ENCODE measurements around the gene NADK. TPM values are rescaled to one million over a fixed set of nuclear protein-coding genes. Genes with fewer than 3 reads are reported as not detected.

NADK gene
- total RNA-seq, 2 donors from 2014 or later, result 64.5 to 91.1 TPM

DNA sequence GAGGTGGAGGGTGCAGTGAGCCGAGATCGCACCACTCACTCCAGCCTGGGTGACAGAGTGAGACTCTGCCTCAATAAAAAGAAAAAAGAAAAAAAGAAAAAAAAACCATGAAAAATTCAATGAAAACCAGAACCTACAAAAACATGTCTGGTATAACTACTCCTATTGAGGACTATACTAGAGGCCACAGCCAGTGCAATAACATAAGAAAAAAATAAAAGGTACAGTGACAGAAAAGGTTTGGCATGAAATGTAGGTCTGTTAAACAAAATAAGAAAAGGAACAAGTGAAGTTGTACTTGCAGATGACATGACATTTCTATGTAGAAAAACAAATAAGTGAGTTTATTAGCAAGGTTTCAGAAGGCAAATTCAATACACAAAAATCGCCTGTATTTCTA, 8.2 kb downstream of the NADK start:
- TF ChIP-seq POLR2A (IDR thresholded peaks at IDR 0.05) (no peak), CTCF (IDR thresholded peaks at IDR 0.05) (no peak), POLR2AphosphoS5 (IDR thresholded peaks at IDR 0.05) (no peak)
- WGBS, result 95% methylated on average over 3 of the region's 3 CpGs
- intact Hi-C loops (cut with DNase I), result no loop called here

GRCh38 chr1:1768249-1768992, 9.8 kb downstream of the NADK start:
- 97% methylated on average over 7 of the region's 7 CpGs for WGBS
- H3K27ac ChIP-seq, result no peak overlapping the region
- intact Hi-C loops (cut with DNase I), result no loop called here
- H3K36me3 ChIP-seq, result peaks cover 0 to 7% of the 10 kb centered on the region in 2 donors
- no peaks in the 10 kb centered on the region for H3K4me1 ChIP-seq (replicated peaks)
- no peak overlapping the region for H3K4me3 ChIP-seq
- H3K27me3 ChIP-seq (replicated peaks; ENCODE audit: insufficient read depth), result no peaks in the 10 kb centered on the region
- DNase-seq (ENCODE audit: low spot score), result no peak
- no peak for TF ChIP-seq CTCF (IDR thresholded peaks at IDR 0.05)
- TF ChIP-seq POLR2AphosphoS5 (IDR thresholded peaks at IDR 0.05), result no peak
- TF ChIP-seq POLR2A (IDR thresholded peaks at IDR 0.05), result no peak
- no peaks in the 10 kb centered on the region for H3K9me3 ChIP-seq

More for the DNA sequence above, 8.2 kb downstream of the NADK start:
- Histone ChIP-seq H3K27ac (no peak overlapping the region), H3K9me3 (no peaks in the 10 kb centered on the region), H3K36me3 (no peaks in the 10 kb centered on the region), H3K27me3 (replicated peaks; ENCODE audit: insufficient read depth) (no peaks in the 10 kb centered on the region), H3K4me1 (replicated peaks) (no peaks in the 10 kb centered on the region), H3K4me3 (no peak overlapping the region)
- no peak for DNase-seq (ENCODE audit: low spot score)

DNA sequence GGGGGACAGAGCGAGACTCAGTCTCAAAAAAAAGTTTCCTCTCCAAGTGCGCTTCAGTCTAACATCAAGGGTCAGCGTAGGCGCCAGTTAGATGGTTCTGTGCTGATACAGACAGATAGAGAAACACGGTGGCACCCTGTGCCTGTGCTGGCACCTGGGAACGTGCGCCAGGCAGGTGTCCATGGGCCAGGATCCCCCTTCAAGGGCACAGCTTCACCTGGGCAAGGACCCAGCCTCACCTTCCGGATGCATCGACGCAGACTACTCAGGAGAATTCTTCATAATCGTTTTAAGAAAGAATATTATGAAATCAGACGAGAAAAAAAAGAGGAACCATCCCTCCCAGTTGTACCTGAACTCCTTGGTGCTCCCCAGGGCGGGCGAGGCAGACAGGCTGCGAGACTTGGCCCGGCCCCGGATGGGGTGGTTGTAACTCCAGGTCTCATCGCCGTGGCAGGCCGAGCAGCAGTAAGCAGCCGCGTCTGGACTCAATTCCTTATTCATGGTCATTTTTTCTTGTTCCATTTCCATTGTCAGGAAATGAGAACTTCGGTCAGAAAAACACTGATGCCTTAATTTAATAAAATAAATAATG, 13.3 kb downstream of the NADK start:
- no peak for DNase-seq (ENCODE audit: low spot score)
- H3K9me3 ChIP-seq, result no peaks in the 10 kb centered on the region
- intact Hi-C loops (cut with DNase I), result no loop called here

GRCh38 chr1:1763657-1764621, 14.3 kb downstream of the NADK start:
- no peak for DNase-seq (ENCODE audit: low spot score)
- Histone ChIP-seq H3K27ac (no peak overlapping the region), H3K4me1 (replicated peaks) (peaks cover 4% of the 10 kb centered on the region), H3K9me3 (no peaks in the 10 kb centered on the region), H3K4me3 (no peak overlapping the region), H3K27me3 (replicated peaks; ENCODE audit: insufficient read depth) (no peaks in the 10 kb centered on the region), H3K36me3 (peaks cover 0 to 23% of the 10 kb centered on the region in 2 donors)
- WGBS, result 89% methylated on average over 32 of the region's 32 CpGs
- TF ChIP-seq POLR2A (IDR thresholded peaks at IDR 0.05) (no peak), CTCF (IDR thresholded peaks at IDR 0.05) (no peak), POLR2AphosphoS5 (IDR thresholded peaks at IDR 0.05) (no peak)
- intact Hi-C loops (cut with DNase I), result no loop called here

More for the DNA sequence above, 13.3 kb downstream of the NADK start:
- H3K27ac ChIP-seq, result no peak overlapping the region
- WGBS, result 94% methylated on average over 22 of the region's 23 CpGs
- TF ChIP-seq POLR2AphosphoS5 (IDR thresholded peaks at IDR 0.05), result no peak
- TF ChIP-seq CTCF (IDR thresholded peaks at IDR 0.05), result no peak
- no peak for TF ChIP-seq POLR2A (IDR thresholded peaks at IDR 0.05)
- H3K4me1 ChIP-seq (replicated peaks), result no peaks in the 10 kb centered on the region
- no peaks in the 10 kb centered on the region for H3K27me3 ChIP-seq (replicated peaks; ENCODE audit: insufficient read depth)
- peaks cover 0 to 23% of the 10 kb centered on the region in 2 donors for H3K36me3 ChIP-seq
- no peak overlapping the region for H3K4me3 ChIP-seq

Data from prostate gland (tissue), 2 donors.